ENCODE data around the gene PRKG1.

DNA sequence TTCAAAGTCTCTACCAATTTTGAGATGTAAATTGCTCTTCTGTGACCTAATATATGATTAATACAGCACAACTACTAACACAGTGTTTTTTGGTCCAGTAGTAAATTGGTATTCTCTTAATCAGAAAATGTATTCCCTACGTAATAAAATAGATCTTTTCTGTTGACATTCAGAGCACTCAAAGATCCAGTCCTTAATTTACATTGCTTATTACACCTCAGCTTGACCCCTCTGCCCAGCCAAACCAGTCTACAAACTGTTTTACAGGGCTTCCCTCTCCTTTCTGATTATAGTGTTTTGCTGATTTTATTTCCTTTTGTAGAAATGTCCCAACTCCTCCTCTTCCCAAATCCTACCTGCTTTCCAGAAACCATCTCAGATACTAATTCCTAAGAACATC, 293.4 kb downstream of the PRKG1 start:
- TF ChIP-seq, protein P1, sequence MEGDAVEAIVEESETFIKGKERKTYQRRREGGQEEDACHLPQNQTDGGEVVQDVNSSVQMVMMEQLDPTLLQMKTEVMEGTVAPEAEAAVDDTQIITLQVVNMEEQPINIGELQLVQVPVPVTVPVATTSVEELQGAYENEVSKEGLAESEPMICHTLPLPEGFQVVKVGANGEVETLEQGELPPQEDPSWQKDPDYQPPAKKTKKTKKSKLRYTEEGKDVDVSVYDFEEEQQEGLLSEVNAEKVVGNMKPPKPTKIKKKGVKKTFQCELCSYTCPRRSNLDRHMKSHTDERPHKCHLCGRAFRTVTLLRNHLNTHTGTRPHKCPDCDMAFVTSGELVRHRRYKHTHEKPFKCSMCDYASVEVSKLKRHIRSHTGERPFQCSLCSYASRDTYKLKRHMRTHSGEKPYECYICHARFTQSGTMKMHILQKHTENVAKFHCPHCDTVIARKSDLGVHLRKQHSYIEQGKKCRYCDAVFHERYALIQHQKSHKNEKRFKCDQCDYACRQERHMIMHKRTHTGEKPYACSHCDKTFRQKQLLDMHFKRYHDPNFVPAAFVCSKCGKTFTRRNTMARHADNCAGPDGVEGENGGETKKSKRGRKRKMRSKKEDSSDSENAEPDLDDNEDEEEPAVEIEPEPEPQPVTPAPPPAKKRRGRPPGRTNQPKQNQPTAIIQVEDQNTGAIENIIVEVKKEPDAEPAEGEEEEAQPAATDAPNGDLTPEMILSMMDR (IDR thresholded peaks at IDR 0.05) = no peak
- no peak for TF ChIP-seq POLR2A (IDR thresholded peaks at IDR 0.05)

Measured in Peyer's patch (tissue), 4 donors.